T47D (cell line): ENCODE results near the gene MAD1L1.

Experiments
- DNase-seq, 2 experiments: peaks; one replicate each; pipeline versions ENCODE4 v3.0.0 to v3.0.0-alpha.2; 2011 to 2012; ENCODE audit warnings: low read depth in 1 of 2, low spot score in 1 of 2
- JUND ChIP-seq: IDR thresholded peaks from 2 replicates; pipeline ENCODE4 v1.6.1; 2012; ENCODE audit warnings: low read depth
- in situ Hi-C: cut with HindIII; loops from 2 replicates; pipeline ENCODE4 v1.10.0; 2016; ENCODE audit warnings: low sequenced_read_pairs, low pct_unique_long_range_greater_than_20kb

The MAD1L1 gene

DNA sequence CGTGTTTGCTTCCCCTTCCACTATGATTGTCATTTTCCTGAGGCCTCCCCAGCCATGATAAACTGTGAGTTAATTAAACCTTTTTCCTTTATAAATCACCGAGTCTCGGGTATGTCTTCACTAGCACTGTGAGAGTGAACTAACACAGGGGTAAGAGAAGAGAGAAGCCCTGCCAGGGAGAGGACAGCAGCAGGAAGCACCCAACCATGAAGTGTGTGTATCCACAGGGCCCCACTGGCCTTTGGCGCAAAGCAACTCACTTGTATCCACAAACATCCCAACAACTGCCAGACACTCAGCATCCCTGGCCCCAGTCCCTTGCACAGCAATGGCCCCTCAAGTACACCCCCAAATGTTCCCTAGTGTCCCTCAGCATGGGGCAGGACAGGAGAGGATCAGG, 115.1 kb downstream of the MAD1L1 start:
- TF ChIP-seq JUND: no peak
- in situ Hi-C loops: no loop called here
- DNase-seq: no peak

DNA sequence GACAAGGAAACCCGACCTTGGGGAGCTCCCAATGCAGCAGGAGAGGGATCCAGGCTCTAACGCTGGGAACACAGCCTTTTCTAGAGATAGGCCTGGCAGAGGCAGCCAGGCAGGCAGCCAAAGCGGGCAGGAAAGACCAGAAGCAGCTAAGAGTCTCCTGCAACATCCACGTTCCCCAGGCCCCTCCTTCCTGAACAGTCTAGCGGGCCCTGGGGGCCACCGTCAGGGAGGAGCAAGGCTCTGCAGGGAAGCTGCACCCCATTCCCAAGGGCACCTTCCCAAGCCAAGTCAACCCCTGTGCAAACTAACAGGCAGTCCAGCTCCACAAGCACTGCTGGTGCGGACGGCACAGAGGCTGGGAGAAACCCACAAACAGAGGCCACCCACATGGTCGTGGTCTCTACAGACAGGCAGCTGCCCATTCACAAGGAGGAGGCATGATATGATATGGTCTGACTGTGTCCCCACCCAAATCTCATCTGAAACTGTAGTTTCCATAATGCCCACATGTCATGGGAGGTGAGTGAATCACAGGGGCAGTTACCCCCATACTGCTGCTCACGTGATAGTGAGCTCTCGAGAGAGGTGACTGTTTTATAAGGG, 115.7 kb downstream of the MAD1L1 start:
- in situ Hi-C loops: no loop called here
- no peak for TF ChIP-seq JUND
- DNase-seq: no peak

DNA sequence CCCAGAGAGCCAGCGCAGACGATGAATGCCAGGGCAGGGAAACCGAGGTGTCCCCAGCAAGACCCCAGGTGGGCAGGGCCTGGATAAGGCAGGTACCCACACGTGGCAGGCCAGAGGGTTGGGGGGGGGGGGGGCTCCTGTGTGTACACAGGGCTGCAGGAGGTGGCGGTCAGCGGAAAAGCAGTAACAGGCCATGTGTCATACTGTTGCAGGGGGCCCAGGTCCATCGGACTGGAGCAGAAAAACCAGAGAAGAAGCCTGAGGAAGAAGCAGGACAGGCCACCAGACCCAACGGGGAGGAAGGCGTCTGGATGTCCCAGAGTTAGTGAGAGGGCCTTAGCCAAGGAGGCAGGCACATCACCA, 116.3 kb downstream of the MAD1L1 start:
- no peak for TF ChIP-seq JUND
- in situ Hi-C loops: no loop called here
- no peak for DNase-seq

DNA sequence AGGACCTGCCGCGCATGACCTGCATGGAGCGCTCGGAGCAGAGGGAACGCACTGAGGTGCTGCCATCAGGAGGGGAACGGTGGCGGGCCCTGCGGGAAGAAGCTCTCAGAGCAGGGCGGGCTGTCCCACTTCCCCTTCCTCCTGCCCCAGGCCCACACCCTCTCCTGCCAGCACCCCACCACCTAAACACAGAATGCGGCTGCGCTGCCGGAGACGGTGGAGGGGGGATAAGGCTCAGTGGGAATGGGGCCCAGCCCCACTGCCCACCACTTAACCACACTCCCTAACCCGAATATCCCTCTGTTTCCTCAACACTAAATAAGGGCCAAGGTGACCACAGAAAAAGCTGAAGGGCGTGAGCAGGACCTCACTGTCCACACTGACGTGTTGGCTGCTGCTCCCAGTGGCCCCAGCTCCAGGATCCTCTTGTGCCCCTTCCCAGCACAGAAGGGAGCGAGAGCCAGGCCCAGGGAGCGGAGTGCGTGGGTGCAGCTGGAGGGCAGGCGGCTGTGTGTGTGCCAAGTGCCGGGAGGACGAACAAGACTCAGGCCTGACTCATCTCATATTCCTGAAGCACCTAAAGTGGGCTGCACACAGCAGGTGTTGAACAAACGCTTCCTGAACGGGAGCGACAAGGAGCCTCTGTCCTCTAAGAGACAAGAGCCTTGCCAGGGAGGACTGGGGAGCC, 116.8 kb downstream of the MAD1L1 start:
- no peak for DNase-seq
- in situ Hi-C loops: no loop called here
- TF ChIP-seq JUND: no peak

DNA sequence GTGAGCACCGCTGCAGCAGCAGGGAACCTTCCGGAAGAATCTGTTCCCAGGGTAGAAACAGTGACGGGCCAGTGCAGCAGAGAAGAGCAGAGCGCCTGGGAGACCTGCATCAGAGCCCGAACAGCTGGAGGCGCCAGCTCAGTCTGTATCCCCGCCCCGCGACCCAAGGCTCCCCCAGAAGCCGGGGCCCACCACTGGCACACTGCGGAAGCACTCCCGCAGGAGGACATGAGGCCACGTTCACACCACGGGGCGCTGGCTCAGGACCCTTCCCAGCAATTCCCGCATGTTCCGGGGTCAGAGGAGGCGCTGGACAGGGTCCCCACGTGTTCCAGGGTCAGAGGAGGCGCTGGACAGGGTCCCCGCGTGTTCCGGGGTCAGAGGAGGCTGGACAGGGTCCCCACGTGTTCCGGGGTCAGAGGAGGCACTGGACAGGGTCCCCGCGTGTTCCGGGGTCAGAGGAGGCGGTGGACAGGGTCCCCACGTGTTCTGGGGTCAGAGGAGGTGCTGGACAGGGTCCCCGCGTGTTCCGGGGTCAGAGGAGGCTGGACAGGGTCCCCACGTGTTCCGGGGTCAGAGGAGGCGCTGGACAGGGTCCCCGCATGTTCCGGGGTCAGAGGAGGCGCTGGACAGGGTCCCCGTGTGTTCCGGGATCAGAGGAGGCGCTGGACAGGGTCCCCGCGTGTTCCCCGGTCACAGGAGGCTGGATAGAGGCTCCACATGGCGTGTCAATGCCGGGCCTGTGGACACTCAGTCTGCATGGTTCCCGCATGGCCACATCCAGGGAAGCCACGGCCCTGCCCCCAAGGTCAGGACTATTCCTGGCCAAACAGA, 117.6 kb downstream of the MAD1L1 start:
- TF ChIP-seq JUND: no peak
- no peak for DNase-seq
- in situ Hi-C loops: no loop called here

DNA sequence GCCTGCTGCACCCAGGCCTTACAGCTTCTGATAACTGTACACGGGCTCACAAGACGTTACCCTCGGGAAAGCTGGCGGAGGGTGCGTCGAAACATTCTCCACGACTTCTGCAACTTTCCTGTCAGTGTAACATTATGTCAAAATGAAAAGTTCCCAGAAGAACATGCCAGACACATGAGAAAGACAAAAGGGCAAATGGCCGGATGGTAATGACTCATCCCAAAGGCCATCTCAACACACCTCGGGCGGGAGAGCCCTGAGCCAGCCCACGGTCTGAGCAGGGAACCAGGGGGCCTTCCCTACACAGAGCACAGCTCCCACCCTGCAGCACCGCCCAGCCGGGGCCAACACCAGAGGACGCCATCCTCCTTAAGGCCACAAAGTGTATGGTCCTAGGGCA, 118.7 kb downstream of the MAD1L1 start:
- DNase-seq: no peak
- no peak for TF ChIP-seq JUND
- in situ Hi-C loops: no loop called here

DNA sequence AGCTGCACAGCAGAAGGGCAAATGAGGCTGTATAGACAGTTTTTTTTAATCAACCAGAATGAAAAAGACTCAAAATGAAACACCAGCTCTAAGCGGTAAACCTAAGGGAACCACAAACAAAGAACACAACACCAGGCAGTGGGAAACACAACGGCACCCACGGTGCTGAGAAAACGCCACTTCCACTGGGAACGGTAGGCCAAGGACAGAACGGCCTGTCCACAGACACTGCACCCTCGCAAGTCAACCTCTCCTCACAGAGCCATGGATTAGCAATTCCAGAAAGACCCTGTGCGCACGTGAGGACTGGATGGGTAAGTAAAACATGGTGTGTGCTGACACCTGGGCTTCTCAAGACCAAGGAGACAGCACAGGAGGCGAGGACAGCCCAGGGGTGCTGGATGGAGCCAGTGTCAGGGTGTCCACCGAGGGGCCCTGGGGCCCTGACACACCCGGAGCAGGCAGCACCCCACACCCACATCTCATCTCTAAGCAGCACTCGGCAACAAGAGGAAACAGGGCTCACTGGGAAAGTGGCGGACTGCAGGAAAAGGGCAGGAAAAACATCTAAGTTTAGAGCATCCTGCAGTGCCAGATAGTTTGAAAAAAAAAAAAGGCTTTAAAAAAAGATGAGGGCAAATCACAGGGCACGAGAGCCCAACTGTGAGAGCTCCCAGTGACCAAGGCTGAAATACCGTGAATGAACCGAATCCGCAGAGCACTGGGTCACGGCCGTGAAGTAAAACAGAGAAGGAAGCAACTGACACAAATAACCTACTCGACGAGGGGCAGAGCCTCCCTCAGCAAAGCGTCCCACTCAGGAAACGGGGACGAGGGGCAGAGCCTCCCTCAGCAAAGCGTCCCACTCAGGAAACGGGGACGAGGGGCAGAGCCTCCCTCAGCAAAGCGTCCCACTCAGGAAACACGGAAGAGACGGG, 120.2 kb downstream of the MAD1L1 start:
- in situ Hi-C loops: no loop called here
- DNase-seq: no peak
- TF ChIP-seq JUND: no peak

DNA sequence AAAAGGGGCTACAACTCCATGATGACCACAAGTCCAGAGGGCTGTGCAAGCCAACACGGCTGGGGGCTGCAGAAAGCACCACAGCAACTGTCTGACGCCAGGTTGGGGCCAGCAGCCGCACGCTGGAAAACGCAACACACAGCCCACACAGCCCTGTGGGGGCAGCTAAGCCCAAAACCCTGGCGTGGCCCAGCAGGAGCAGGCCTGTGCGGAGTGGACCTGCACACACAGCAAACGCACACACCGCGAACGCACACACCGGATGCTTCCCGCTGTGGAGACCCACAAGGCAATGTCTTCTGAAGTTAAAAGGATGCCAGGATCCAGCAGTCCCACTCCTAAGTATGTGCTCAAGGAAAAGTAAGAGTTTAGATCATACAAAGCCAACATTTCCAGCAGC, 121.2 kb downstream of the MAD1L1 start:
- DNase-seq: no peak
- no peak for TF ChIP-seq JUND
- in situ Hi-C loops: no loop called here

DNA sequence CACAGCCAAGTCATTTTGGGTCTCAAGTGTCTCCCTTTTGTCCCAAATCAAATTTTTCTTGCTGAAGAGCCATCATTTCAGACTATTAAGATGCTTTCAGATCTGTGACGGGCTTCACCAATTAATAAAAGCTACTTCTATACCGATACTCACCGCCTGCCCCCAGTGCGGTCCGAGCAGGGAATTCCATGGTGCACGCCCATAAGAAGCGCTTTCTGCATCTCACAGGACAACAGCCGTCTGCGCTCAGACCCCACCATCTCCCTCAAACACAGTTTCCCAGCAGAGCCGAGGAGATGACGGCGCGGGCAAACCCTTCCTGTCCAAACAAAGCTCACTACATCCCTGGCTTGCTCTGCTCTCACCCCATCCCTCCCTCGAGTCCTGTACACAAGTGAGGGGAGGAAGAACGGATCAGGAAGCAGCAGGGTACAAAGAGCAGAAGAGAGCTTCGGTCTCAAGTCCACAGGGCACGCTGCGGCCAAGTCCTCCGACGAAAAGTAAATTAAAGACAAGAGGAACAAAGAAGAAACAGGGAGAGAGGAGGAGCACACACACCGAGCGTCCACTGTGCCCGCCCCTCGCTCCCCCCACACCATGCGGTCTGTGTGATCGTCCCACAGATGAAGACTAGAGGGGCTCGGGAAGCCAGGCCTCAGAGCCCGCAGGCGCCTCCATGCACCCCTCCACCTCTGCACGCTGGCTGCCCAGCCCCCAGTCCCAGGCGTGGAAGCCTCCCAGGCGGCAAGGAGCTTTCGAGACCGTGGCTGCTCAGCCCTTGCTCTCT, 121.9 kb downstream of the MAD1L1 start:
- in situ Hi-C loops: no loop called here
- DNase-seq: no peak
- no peak for TF ChIP-seq JUND

DNA sequence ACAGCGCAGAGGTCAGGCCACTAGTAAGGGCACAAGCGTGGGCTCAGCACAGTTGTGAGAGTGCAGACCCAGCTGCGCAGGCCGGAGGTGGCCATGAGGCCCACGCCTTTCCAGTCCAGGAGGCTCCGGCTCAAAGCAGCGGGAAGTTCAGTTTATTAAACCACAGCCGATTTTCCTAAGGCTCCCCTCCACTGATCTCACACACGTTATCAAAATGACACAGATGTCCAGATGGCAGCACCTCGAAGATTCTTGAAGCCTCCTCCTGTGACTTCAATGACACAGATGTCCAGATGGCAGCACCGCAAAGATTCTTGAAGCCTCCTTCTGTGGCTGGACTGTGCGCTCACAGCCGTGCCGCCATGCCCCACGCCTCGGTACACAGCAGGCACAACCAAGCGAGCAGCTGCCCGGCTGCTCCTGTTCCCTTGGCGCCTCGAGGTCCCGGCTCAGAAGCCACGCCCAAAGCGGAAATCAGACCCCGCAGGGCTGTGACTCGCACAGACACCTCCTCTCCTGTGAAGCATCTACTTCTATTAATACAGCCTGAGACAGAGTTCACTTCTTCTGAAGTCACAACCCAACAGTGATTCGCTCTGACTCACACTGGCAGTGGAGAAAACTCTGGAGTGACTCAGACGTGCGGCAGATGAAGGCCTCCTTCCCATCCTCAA, 122.7 kb downstream of the MAD1L1 start:
- no peak for DNase-seq
- in situ Hi-C loops: no loop called here
- no peak for TF ChIP-seq JUND

DNA sequence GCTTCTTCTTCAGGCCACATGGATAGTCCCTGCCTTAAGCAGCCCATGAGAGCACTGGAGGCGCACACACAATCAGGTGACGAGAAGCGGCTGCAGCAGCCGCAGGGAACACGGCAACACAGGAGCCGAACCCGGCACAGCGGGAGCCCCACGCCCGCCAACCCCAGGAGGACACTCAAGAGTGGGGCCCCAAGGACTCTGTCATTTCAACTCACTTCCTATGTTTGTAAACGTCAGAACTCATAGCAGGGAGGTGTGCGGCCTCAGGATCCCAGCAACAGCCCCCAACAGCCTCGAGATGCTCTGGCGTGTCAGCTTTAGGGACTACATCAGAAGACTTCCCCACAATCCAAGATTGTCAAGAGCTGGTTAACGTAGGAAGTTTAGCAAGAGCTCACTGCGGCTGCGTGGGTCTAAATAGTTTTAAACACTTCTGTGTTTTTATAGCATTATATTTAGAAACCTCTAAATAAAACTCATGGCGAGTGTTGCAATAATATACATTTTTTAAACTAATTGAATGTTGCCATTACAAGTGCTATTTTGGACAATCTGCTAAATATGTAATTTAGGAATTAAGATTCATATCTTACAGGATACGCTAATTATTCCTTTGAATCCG, 123.4 kb downstream of the MAD1L1 start:
- no peak for TF ChIP-seq JUND
- no peak for DNase-seq
- in situ Hi-C loops: no loop called here
